Activated CD8-positive, alpha-beta memory T cell treated with anti-CD3 and anti-CD28 coated beads for 24 hours (primary cell): ENCODE results near the gene TBC1D22B.

ENCODE experiments used
- DNase-seq: peaks from one replicate; pipeline ENCODE4 v3.0.0-alpha.2; 2020

TBC1D22B gene

GRCh38 chr6:37366910-37367309 lies 109.3 kb downstream of the TBC1D22B start:
- no peak for DNase-seq

- DNase-seq: no peak
Measured at GRCh38 chr6:37368961-37369320, 111.4 kb downstream of the TBC1D22B start.

GRCh38 chr6:37369321-37370201 lies 112.0 kb downstream of the TBC1D22B start:
- no peak for DNase-seq

- no peak for DNase-seq
Measured at GRCh38 chr6:37371154-37372083, 113.8 kb downstream of the TBC1D22B start.

- no peak for DNase-seq
Measured at GRCh38 chr6:37372116-37372515, 114.5 kb downstream of the TBC1D22B start.

- DNase-seq: no peak
Measured at GRCh38 chr6:37373822-37374471, 116.4 kb downstream of the TBC1D22B start.

- DNase-seq: no peak
Measured at GRCh38 chr6:37375376-37375775, 117.8 kb downstream of the TBC1D22B start.

GRCh38 chr6:37376078-37376743 lies 118.6 kb downstream of the TBC1D22B start:
- no peak for DNase-seq

- peak; percentile 61 for DNase-seq
Measured at GRCh38 chr6:37381579-37381978, 124.0 kb downstream of the TBC1D22B start.
